ENCODE results near the gene CENPQ.

DNA sequence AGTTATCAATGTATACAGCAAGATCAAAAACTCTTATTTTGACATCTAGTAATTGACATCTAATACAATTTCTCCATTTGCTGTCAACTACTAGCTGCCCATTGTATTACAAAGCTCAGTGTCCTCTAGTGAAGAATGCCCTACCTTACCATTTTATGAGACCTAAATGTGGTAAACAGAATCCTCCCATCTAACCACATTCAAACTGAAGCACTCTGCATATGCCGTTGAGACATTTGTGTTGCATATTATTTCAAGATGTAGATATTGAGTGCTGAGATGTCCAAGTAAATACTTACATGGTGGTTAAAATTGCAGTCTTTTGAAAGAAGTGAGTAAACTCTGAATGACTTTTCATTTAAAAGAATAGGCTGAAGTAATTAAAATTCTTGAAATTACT lies 36.0 kb downstream of the CENPQ start:
- TF ChIP-seq, protein P1, sequence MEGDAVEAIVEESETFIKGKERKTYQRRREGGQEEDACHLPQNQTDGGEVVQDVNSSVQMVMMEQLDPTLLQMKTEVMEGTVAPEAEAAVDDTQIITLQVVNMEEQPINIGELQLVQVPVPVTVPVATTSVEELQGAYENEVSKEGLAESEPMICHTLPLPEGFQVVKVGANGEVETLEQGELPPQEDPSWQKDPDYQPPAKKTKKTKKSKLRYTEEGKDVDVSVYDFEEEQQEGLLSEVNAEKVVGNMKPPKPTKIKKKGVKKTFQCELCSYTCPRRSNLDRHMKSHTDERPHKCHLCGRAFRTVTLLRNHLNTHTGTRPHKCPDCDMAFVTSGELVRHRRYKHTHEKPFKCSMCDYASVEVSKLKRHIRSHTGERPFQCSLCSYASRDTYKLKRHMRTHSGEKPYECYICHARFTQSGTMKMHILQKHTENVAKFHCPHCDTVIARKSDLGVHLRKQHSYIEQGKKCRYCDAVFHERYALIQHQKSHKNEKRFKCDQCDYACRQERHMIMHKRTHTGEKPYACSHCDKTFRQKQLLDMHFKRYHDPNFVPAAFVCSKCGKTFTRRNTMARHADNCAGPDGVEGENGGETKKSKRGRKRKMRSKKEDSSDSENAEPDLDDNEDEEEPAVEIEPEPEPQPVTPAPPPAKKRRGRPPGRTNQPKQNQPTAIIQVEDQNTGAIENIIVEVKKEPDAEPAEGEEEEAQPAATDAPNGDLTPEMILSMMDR (IDR thresholded peaks at IDR 0.05; ENCODE audit: borderline replicate concordance, extremely low read depth, low read length, poor library complexity, severe bottlenecking) = no peak
- no peak for TF ChIP-seq EZH2 (IDR thresholded peaks at IDR 0.05; ENCODE audit: borderline replicate concordance, low read depth, low read length, severe bottlenecking)

Measured in DND-41 (cell line).